Activated B cell treated with CpG ODN at 0.5 μM for 24 hours (primary cell): ENCODE data around the gene FAM221B. TPM values are rescaled to one million over a fixed set of nuclear protein-coding genes. Genes with fewer than 3 reads are reported as not detected.

Experiments used
- ATAC-seq: fragments of 200-7000 bp; cut with Tn5 transposase; one replicate; pipeline ENCODE4 v1.10.0; 2021; ENCODE audit warnings: low read depth, mild to moderate bottlenecking, moderate library complexity
- CTCF ChIA-PET: fragments of 350-600 bp; sonication (Branson Sonifier 250); formaldehyde crosslinking; loops from one replicate; lab custom pipeline; 2021; ENCODE audit warnings: antibody characterized with exemption; lab: Charles Lee
- POLR2A ChIA-PET: fragments of 350-600 bp; sonication (Branson Sonifier 250); formaldehyde crosslinking; loops from one replicate; lab custom pipeline; 2021; ENCODE audit warnings: antibody characterized with exemption; lab: Charles Lee
- DNase-seq: peaks from one replicate; pipeline ENCODE4 v3.0.0; 2022
- H3K27ac Mint-ChIP-seq: one replicate; pipeline ENCODE4 v1.8.0; 2020; ENCODE audit warnings: mixed read lengths
- H3K27me3 Mint-ChIP-seq: one replicate; pipeline ENCODE4 v1.8.0; 2021; ENCODE audit warnings: mixed read lengths
- H3K36me3 Mint-ChIP-seq: one replicate; pipeline ENCODE4 v1.8.0; 2021; ENCODE audit warnings: low read depth, mixed read lengths
- H3K4me1 Mint-ChIP-seq: one replicate; pipeline ENCODE4 v1.8.0; 2021; ENCODE audit warnings: mixed read lengths
- H3K4me3 Mint-ChIP-seq: one replicate; pipeline ENCODE4 v1.8.0; 2020; ENCODE audit warnings: mild to moderate bottlenecking, mixed read lengths
- H3K9me3 Mint-ChIP-seq: one replicate; pipeline ENCODE4 v1.8.0; 2020; ENCODE audit warnings: mixed read lengths
- intact Hi-C: fragments of 100-400 bp; cut with micrococcal nuclease; formaldehyde crosslinking; loops from one replicate; pipeline ENCODE4 v1.15.1; 2024
- total RNA-seq: library from RNA; stranded (reverse); gene quantifications from 2 replicates; pipeline ENCODE4 v1.2.3, GENCODE V29; 2022
- TF ChIP-seq, protein P1 (sequence below): fragments of 200-600 bp; IDR thresholded peaks from one replicate; pipeline ENCODE4 v1.8.0; 2022; ENCODE audit warnings: antibody characterized with exemption, mild to moderate bottlenecking

The FAM221B gene
- total RNA-seq, 1 donor from 2014 or later, result not detected

DNA sequence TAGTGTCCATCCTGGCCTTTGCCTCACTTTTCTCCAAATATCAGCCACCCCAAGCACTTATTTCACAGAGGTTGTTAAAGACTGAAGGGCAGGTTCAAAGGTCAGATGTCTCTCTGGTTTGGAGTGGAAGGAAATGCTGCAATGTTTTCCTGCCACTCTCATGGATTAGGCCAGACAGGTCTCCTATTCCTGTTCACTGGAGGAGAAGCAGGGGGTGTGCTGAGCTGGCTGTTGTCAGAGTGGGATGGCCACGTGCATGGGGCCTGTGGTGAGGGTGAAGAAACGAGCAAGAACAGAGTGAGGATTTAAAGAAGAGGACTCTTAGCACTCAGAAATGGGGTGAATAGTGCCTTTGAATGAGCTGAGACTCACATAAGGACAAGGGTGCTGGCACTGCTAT, 7.2 kb upstream of the FAM221B start:
- Mint-ChIP-seq H3K36me3 (no peaks in the 10 kb centered on the region), H3K4me3 (no peak overlapping the region), H3K4me1 (peaks cover 39% of the 10 kb centered on the region), H3K9me3 (no peaks in the 10 kb centered on the region), H3K27ac (no peak overlapping the region), H3K27me3 (no peaks in the 10 kb centered on the region)
- ATAC-seq, result no peak
- intact Hi-C loops, result no loop called here
- POLR2A ChIA-PET, result no interaction called here
- no peak for DNase-seq
- CTCF ChIA-PET, result interaction anchor here (0.7 to 6.0 kb wide), 3 partner anchors 10 to 102 kb away, joined by 3 to 28 read pairs (median 10); no protein-coding TSS in a partner anchor
- TF ChIP-seq, protein P1, sequence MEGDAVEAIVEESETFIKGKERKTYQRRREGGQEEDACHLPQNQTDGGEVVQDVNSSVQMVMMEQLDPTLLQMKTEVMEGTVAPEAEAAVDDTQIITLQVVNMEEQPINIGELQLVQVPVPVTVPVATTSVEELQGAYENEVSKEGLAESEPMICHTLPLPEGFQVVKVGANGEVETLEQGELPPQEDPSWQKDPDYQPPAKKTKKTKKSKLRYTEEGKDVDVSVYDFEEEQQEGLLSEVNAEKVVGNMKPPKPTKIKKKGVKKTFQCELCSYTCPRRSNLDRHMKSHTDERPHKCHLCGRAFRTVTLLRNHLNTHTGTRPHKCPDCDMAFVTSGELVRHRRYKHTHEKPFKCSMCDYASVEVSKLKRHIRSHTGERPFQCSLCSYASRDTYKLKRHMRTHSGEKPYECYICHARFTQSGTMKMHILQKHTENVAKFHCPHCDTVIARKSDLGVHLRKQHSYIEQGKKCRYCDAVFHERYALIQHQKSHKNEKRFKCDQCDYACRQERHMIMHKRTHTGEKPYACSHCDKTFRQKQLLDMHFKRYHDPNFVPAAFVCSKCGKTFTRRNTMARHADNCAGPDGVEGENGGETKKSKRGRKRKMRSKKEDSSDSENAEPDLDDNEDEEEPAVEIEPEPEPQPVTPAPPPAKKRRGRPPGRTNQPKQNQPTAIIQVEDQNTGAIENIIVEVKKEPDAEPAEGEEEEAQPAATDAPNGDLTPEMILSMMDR, result no peak

DNA sequence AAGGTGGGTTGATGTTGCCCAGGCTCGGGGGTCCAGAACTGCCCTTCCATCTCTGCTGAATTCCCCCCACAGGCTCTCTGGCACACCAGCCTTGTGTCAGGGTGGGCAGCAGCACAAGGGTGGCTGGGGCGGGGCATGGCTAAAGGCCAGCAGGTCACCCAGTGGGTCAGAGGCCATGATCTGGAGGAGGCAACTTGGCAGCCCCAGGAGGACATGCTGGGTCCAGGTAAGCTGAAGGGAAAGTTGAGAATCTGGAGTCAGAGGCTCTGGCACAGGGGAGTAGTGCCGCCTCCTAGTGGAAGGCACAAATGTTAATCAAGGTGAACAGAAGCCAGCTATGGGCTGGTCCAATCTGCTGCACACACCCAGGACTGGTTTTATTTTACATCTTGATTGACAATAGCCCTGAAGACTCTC, 6.7 kb upstream of the FAM221B start:
- ChIA-PET POLR2A (no interaction called here), CTCF (interaction anchor here (0.7 to 6.0 kb wide), 4 partner anchors 9 to 101 kb away, joined by 3 to 28 read pairs (median 6); no protein-coding TSS in a partner anchor)
- no peaks in the 10 kb centered on the region for H3K36me3 Mint-ChIP-seq
- intact Hi-C loops, result no loop called here
- H3K27ac Mint-ChIP-seq, result no peak overlapping the region
- no peak overlapping the region for H3K4me3 Mint-ChIP-seq
- H3K27me3 Mint-ChIP-seq, result no peaks in the 10 kb centered on the region
- H3K4me1 Mint-ChIP-seq, result peaks cover 35% of the 10 kb centered on the region
- TF ChIP-seq, protein P1, result no peak
- DNase-seq (no peak), ATAC-seq (no peak)
- H3K9me3 Mint-ChIP-seq, result no peaks in the 10 kb centered on the region

DNA sequence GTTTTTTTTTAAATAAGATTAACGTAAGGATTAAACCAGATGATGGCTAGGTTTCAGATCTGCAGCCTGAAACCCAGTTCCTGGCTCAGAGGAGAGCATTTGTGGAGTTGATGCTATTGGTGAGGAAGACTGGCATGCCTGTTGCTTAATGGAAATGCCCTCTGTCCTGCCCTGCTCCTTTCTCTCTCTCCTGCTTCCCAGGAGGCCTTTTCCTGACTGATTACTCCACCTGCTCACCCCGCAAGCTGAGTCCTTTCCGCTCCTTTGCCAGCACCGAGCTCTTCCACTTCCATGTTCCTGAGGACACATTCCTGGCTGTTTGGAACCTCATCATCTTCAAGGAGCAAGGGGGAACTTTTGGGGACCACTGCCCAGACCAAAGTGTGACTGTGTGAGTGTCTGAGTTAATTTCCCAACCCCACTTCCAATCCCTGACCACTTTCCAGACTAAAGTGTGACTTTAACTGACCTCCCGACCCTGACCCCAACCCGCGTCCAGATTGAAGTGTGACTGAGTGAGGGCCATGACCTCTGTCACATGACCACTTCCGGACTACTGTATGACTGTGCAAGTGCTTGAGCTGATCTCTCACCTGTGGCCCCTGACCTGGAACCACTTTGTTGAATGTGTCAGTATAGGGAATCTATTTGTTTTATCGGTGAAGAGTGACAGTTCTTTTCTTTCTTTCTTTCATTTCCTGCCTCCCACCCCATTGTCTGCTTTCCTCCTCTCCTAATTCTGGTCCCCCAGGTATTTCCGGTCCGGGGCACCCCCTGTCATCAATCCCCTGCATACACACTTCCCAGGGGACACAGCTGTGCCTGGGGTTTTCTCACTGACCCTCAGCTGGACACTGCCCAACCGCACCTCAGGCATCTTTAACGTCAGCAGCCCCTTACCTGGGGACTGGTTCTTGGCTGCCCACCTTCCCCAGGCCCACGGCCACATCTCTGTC, 6.0 kb upstream of the FAM221B start:
- TF ChIP-seq, protein P1, result no peak
- peak overlapping the region; percentile 33 for H3K4me3 Mint-ChIP-seq
- POLR2A ChIA-PET, result interaction anchor here (1.3 to 1.6 kb wide), 2 partner anchors 20 to 102 kb away, joined by 4 to 11 read pairs; partner anchors contain the start of genes CREB3 and HINT2
- DNase-seq (no peak), ATAC-seq (no peak)
- H3K4me1 Mint-ChIP-seq, result peaks cover 35% of the 10 kb centered on the region
- CTCF ChIA-PET, result interaction anchor here (0.7 to 6.0 kb wide), 6 partner anchors 8 to 48 kb away, joined by 3 to 28 read pairs (median 4); no protein-coding TSS in a partner anchor
- H3K36me3 Mint-ChIP-seq, result no peaks in the 10 kb centered on the region
- H3K27ac Mint-ChIP-seq, result peak overlapping the region; percentile 38
- H3K27me3 Mint-ChIP-seq, result no peaks in the 10 kb centered on the region
- intact Hi-C loops, result no loop called here
- no peaks in the 10 kb centered on the region for H3K9me3 Mint-ChIP-seq

DNA sequence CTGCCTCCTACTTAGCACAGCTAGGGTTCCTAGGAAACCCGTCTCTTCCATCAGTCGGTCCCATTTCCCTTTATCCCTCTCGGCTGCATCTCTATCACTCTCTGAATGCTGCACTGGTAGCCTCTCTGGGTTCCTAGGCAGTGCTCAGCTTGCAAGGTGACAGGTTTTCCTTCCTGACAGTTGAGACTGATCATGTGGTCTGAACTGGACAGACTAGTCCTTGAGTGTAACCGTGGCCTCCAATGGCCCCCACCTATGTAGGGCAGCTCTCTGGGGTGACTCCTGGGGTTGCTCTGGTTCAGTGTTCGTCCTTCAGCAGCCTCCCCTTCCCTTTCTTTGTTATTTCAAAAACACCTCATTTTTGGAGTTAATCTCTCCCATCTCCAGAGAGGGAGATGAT, 4.3 kb upstream of the FAM221B start:
- Mint-ChIP-seq H3K9me3 (no peaks in the 10 kb centered on the region), H3K27me3 (no peaks in the 10 kb centered on the region), H3K4me3 (no peak overlapping the region), H3K36me3 (peaks cover 4% of the 10 kb centered on the region), H3K4me1 (peaks cover 44% of the 10 kb centered on the region), H3K27ac (no peak overlapping the region)
- intact Hi-C loops, result no loop called here
- POLR2A ChIA-PET, result interaction anchor here (1.6 kb wide), 1 partner anchor 18 kb away, joined by 11 read pairs; the partner anchor contains the start of gene HINT2
- TF ChIP-seq, protein P1, result no peak
- DNase-seq (no peak), ATAC-seq (no peak)
- CTCF ChIA-PET, result interaction anchor here (1.1 to 2.3 kb wide), 2 partner anchors 43 to 50 kb away, joined by 4 to 6 read pairs; no protein-coding TSS in a partner anchor

DNA sequence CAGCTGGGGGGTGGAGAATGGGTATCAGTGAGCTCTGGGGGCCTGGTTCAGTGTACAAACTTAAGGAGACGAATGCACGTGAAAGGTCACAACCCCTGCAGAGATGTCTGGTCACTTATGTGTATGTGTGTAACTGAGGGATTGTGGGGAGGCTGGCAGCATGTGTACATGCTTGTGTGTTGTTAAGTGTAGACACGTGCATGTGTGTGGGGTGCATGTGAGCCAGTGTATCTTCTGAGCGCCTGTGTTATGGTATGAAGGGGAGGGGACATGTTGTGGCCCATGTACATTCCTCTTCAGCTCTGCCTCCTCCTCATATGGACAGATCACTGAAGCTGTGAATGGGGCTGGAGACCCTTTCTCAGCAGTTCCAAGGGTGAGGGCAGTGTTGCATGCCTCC, 2.5 kb upstream of the FAM221B start:
- Mint-ChIP-seq H3K36me3 (peaks cover 4% of the 10 kb centered on the region), H3K9me3 (no peaks in the 10 kb centered on the region), H3K4me1 (peaks cover 46% of the 10 kb centered on the region), H3K27ac (no peak overlapping the region), H3K27me3 (no peaks in the 10 kb centered on the region), H3K4me3 (peak overlapping the region; percentile 20)
- no peak for ATAC-seq
- intact Hi-C loops, result no loop called here
- no peak for DNase-seq
- ChIA-PET POLR2A (interaction anchor here (1.1 kb wide), 1 partner anchor 18 kb away, joined by 4 read pairs; the partner anchor contains the start of gene SPAG8), CTCF (no interaction called here)
- TF ChIP-seq, protein P1, result no peak
